HEK293 (cell line): ENCODE results near the gene MICAL3.

Experiments used
- ATF2 ChIP-seq: fragments of 450-650 bp; formaldehyde crosslinking; IDR thresholded peaks from 2 replicates; pipeline ENCODE4 v1.5.1; 2016; ENCODE audit warnings: missing biosample characterization, missing genetic modification characterization, low read depth
- PBX3 ChIP-seq: sonication (generic); formaldehyde crosslinking; IDR thresholded peaks from 2 replicates; pipeline ENCODE4 v1.8.1; 2022; ENCODE audit warnings: mild to moderate bottlenecking, moderate library complexity, missing genetic modification reagents
- PRDM1 ChIP-seq: fragments of 450-650 bp; formaldehyde crosslinking; IDR thresholded peaks from 2 replicates; pipeline ENCODE4; 2016; ENCODE audit warnings: missing biosample characterization, missing genetic modification characterization
- RBAK ChIP-seq: fragments of 450-650 bp; formaldehyde crosslinking; IDR thresholded peaks from 2 replicates; pipeline ENCODE4 v1.5.1; 2016; ENCODE audit warnings: missing biosample characterization, missing genetic modification characterization
- SP2 ChIP-seq: fragments of 450-650 bp; formaldehyde crosslinking; IDR thresholded peaks from 2 replicates; pipeline ENCODE4 v1.5.1; 2016; ENCODE audit warnings: missing biosample characterization, missing genetic modification characterization
- SP7 ChIP-seq: fragments of 450-650 bp; formaldehyde crosslinking; IDR thresholded peaks from 2 replicates; pipeline ENCODE4 v1.5.1; 2016; ENCODE audit warnings: missing biosample characterization, missing genetic modification characterization
- ZFP41 ChIP-seq: fragments of 450-650 bp; formaldehyde crosslinking; IDR thresholded peaks from 2 replicates; pipeline ENCODE4 v1.5.1; 2016; ENCODE audit warnings: missing biosample characterization, missing genetic modification characterization, borderline replicate concordance
- ZNF121 ChIP-seq: fragments of 450-650 bp; formaldehyde crosslinking; IDR thresholded peaks from 2 replicates; pipeline ENCODE4 v1.5.1; 2016; ENCODE audit warnings: missing biosample characterization, missing genetic modification characterization
- ZNF138 ChIP-seq: fragments of 450-650 bp; formaldehyde crosslinking; IDR thresholded peaks from 2 replicates; pipeline ENCODE4 v1.5.1; 2016; ENCODE audit warnings: missing biosample characterization, missing genetic modification characterization, borderline replicate concordance
- ZNF174 ChIP-seq: fragments of 450-650 bp; formaldehyde crosslinking; IDR thresholded peaks from 2 replicates; pipeline ENCODE4 v1.5.0; 2017; ENCODE audit warnings: missing biosample characterization, mild to moderate bottlenecking, missing genetic modification characterization
- ZNF510 ChIP-seq: fragments of 450-650 bp; formaldehyde crosslinking; IDR thresholded peaks from 2 replicates; pipeline ENCODE4 v1.5.1; 2018; ENCODE audit warnings: mild to moderate bottlenecking, missing genetic modification characterization, missing biosample characterization; ENCODE audit not compliant: insufficient replicate concordance
- ZNF830 ChIP-seq: fragments of 450-650 bp; IDR thresholded peaks from 2 replicates; pipeline ENCODE4 v1.5.0; 2018; ENCODE audit warnings: missing biosample characterization, missing genetic modification characterization, low read depth, mild to moderate bottlenecking, moderate library complexity
- TF ChIP-seq, protein P1 (sequence below): fragments of 450-650 bp; formaldehyde crosslinking; IDR thresholded peaks from 2 replicates; pipeline ENCODE4 v1.5.1; 2016; ENCODE audit warnings: missing biosample characterization, missing genetic modification characterization
- TF ChIP-seq, protein P2 (sequence below): fragments of 450-650 bp; formaldehyde crosslinking; IDR thresholded peaks from 2 replicates; pipeline ENCODE4 v1.5.1; 2016; ENCODE audit warnings: missing biosample characterization, missing genetic modification characterization

DNA sequence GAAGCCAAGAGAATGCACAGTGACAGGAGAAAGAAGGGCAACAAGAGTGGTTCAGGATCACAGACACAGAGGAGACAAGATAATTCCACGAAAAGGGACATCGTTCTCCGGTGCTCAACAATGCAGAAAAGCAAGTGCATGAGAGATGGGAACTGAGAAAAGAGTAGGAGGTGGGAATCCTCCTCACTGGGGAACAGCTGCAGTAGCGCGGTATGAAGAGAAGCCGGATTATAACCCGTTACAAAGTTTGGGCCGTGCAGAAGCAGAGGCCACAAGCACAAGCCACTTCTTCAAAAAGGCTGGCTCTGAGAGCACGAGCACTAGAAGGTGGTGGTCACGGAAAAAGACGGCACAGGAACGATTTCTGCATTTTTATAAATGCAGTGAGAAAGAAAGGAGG, 135.9 kb downstream of the MICAL3 start:
- TF ChIP-seq ZNF121 (tag by site-specific recombination) (no peak), ZNF174 (tag by site-specific recombination) (no peak), PRDM1 (tag by site-specific recombination) (no peak), RBAK (no peak), ZFP41 (tag by site-specific recombination) (no peak), ATF2 (tag by site-specific recombination) (no peak), ZNF830 (no peak), ZNF510 (tag by site-specific recombination) (no peak), SP2 (tag by site-specific recombination) (no peak), PBX3 (CRISPR knock-in tag) (no peak), SP7 (no peak), ZNF138 (tag by site-specific recombination) (no peak)
- TF ChIP-seq, protein P1, sequence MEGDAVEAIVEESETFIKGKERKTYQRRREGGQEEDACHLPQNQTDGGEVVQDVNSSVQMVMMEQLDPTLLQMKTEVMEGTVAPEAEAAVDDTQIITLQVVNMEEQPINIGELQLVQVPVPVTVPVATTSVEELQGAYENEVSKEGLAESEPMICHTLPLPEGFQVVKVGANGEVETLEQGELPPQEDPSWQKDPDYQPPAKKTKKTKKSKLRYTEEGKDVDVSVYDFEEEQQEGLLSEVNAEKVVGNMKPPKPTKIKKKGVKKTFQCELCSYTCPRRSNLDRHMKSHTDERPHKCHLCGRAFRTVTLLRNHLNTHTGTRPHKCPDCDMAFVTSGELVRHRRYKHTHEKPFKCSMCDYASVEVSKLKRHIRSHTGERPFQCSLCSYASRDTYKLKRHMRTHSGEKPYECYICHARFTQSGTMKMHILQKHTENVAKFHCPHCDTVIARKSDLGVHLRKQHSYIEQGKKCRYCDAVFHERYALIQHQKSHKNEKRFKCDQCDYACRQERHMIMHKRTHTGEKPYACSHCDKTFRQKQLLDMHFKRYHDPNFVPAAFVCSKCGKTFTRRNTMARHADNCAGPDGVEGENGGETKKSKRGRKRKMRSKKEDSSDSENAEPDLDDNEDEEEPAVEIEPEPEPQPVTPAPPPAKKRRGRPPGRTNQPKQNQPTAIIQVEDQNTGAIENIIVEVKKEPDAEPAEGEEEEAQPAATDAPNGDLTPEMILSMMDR = no peak
- TF ChIP-seq, protein P2, sequence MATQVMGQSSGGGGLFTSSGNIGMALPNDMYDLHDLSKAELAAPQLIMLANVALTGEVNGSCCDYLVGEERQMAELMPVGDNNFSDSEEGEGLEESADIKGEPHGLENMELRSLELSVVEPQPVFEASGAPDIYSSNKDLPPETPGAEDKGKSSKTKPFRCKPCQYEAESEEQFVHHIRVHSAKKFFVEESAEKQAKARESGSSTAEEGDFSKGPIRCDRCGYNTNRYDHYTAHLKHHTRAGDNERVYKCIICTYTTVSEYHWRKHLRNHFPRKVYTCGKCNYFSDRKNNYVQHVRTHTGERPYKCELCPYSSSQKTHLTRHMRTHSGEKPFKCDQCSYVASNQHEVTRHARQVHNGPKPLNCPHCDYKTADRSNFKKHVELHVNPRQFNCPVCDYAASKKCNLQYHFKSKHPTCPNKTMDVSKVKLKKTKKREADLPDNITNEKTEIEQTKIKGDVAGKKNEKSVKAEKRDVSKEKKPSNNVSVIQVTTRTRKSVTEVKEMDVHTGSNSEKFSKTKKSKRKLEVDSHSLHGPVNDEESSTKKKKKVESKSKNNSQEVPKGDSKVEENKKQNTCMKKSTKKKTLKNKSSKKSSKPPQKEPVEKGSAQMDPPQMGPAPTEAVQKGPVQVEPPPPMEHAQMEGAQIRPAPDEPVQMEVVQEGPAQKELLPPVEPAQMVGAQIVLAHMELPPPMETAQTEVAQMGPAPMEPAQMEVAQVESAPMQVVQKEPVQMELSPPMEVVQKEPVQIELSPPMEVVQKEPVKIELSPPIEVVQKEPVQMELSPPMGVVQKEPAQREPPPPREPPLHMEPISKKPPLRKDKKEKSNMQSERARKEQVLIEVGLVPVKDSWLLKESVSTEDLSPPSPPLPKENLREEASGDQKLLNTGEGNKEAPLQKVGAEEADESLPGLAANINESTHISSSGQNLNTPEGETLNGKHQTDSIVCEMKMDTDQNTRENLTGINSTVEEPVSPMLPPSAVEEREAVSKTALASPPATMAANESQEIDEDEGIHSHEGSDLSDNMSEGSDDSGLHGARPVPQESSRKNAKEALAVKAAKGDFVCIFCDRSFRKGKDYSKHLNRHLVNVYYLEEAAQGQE = no peak
